T-cell (primary cell): ENCODE results near the gene PIP5K1B. TPM values are rescaled to one million over a fixed set of nuclear protein-coding genes. Genes with fewer than 3 reads are reported as not detected.

Source experiments
- ATAC-seq, 4 experiments: fragments of 200-7000 bp in 3 of 4; fragments of 150-1000 bp in 1 of 4; cut with Tn5 transposase; replicated peaks in 1 of 4; 1 replicate in 3 of 4; 2 replicates in 1 of 4; pipeline ENCODE4 v1.10.0; 2021; ENCODE audit warnings: moderate library complexity in 3 of 4, mild to moderate bottlenecking in 2 of 4, moderate number of reproducible peaks in 1 of 4
- CTCF ChIA-PET, 2 donors: fragments of 300-600 bp; sonication (Branson Sonifier 250); formaldehyde crosslinking; loops; one replicate each; lab custom pipeline; 2022; ENCODE audit warnings: antibody characterized with exemption in 2 of 2; lab: Charles Lee
- POLR2A ChIA-PET, 2 donors: fragments of 300-600 bp; sonication (Branson Sonifier 250); formaldehyde crosslinking; loops; one replicate each; lab custom pipeline; 2022; ENCODE audit warnings: antibody characterized with exemption in 2 of 2; lab: Charles Lee
- DNase-seq, 35 experiments: peaks; one replicate each; pipeline versions ENCODE4 v3.0.0 to v3.0.0-alpha.2; 2013 to 2023
- H3K27ac ChIP-seq: one replicate; pipeline ENCODE4 v1.5.1; 2013; ENCODE audit warnings: low read length
- H3K27me3 ChIP-seq, 2 experiments: replicated peaks in 1 of 2; 1 replicate in 1 of 2; 2 replicates in 1 of 2; pipeline versions ENCODE4 v1.6.1 to v1.7.0; 2013; ENCODE audit warnings: low read length in 1 of 2, mixed read lengths in 1 of 2; ENCODE audit not compliant: control insufficient read depth in 2 of 2, insufficient read depth in 2 of 2; ENCODE audit errors: extremely low read depth in 1 of 2
- H3K36me3 ChIP-seq, 2 donors: 1 replicate in 1 of 2; 2 replicates in 1 of 2; pipeline versions ENCODE4 v1.6.1 to v1.7.0; 2013; ENCODE audit warnings: low read length in 1 of 2; ENCODE audit not compliant: control insufficient read depth in 2 of 2, insufficient read depth in 1 of 2; ENCODE audit errors: extremely low read depth in 1 of 2
- H3K4me1 ChIP-seq, 2 experiments: 1 replicate in 1 of 2; 2 replicates in 1 of 2; pipeline versions ENCODE4 v1.6.1 to v1.7.0; 2013; ENCODE audit warnings: low read length in 2 of 2, mixed read lengths in 1 of 2; ENCODE audit not compliant: insufficient read depth in 2 of 2, control insufficient read depth in 1 of 2; ENCODE audit errors: extremely low read depth in 1 of 2
- H3K4me3 ChIP-seq, 2 donors: 1 replicate in 1 of 2; 2 replicates in 1 of 2; pipeline versions ENCODE4 v1.5.1 to v1.7.0; 2013; ENCODE audit warnings: mild to moderate bottlenecking in 2 of 2, low read length in 1 of 2, moderate library complexity in 1 of 2; ENCODE audit not compliant: control insufficient read depth in 1 of 2; ENCODE audit errors: extremely low read depth in 1 of 2
- H3K9me3 ChIP-seq: 2 replicates; pipeline ENCODE4 v1.7.0; 2013
- H3K27ac Mint-ChIP-seq, 2 donors: one replicate each; pipeline ENCODE4 v1.8.0; 2020 to 2021; ENCODE audit warnings: mild to moderate bottlenecking in 2 of 2, mixed read lengths in 2 of 2
- H3K27me3 Mint-ChIP-seq, 2 donors: one replicate each; pipeline ENCODE4 v1.8.0; 2021 to 2022; ENCODE audit warnings: mixed read lengths in 2 of 2
- H3K36me3 Mint-ChIP-seq: one replicate; pipeline ENCODE4 v1.8.0; 2021; ENCODE audit warnings: mixed read lengths
- H3K4me1 Mint-ChIP-seq, 3 donors: one replicate each; pipeline ENCODE4 v1.8.0; 2020 to 2022; ENCODE audit warnings: mixed read lengths in 3 of 3, mild to moderate bottlenecking in 1 of 3
- H3K4me3 Mint-ChIP-seq, 3 donors: one replicate each; pipeline ENCODE4 v1.8.0; 2020 to 2022; ENCODE audit warnings: mild to moderate bottlenecking in 3 of 3, mixed read lengths in 3 of 3, moderate library complexity in 3 of 3
- H3K9me3 Mint-ChIP-seq, 3 donors: one replicate each; pipeline ENCODE4 v1.8.0; 2020 to 2022; ENCODE audit warnings: mixed read lengths in 3 of 3
- WGBS: methylation state at CpG from one replicate; pipeline ENCODE4 v1.1.5; 2013; ENCODE audit warnings: missing lambda C conversion rate; ENCODE audit not compliant: insufficient coverage; 5-methylcytosine and 5-hydroxymethylcytosine counted together
- total RNA-seq, 35 experiments: library from RNA in 6 of 35; stranded (reverse) in 6 of 35; fragments of 120-200 nt in 1 of 35; gene quantifications; one replicate each; pipeline versions ENCODE4 v1.2.1 to v1.2.4 and lab custom pipeline; 2013 to 2026

Gene PIP5K1B
- total RNA-seq, 5 donors from 2014 or later (not counting 1 experiment from before 2014, with no cell fraction given): 0.29 to 1.8 (median 0.95) TPM

DNA sequence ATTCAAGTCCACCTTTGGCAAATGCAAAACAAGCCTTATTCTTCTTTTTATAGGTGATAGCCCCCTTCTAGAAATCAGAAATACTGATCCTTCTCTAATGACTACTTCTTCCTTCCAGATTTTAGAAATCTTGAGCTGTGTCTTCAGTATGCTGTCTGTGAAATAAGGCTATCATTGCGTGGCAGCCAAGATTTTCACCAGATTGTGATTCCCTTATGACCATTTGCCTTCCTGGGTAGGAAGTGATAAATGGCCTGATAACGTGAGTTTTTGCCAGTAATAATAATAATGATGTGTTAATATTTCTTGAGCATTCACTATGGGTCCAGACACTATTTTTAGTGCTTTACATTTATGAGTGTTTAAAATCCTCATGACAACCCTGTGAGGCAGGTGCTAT is 80.9 kb downstream of the PIP5K1B start:
- no peak overlapping the region for H3K27ac Mint-ChIP-seq
- peaks cover 0 to 5% (median 5%) of the 10 kb centered on the region in 3 donors for H3K4me1 Mint-ChIP-seq
- no peak for ATAC-seq
- Histone ChIP-seq H3K27ac (no peak overlapping the region), H3K9me3 (no peaks in the 10 kb centered on the region), H3K36me3 (no peaks in the 10 kb centered on the region), H3K4me3 (no peak overlapping the region), H3K4me1 (peaks cover 8 to 24% of the 10 kb centered on the region in 2 experiments), H3K27me3 (no peaks in the 10 kb centered on the region)
- DNase-seq: no peak
- no peak overlapping the region for H3K4me3 Mint-ChIP-seq
- H3K9me3 Mint-ChIP-seq: no peaks in the 10 kb centered on the region
- POLR2A ChIA-PET: interaction anchor here in 1 of 2 donors (0.6 kb wide), 1 partner anchor 26 kb away, joined by 4 read pairs; no protein-coding TSS in a partner anchor
- no peaks in the 10 kb centered on the region for H3K27me3 Mint-ChIP-seq
- no CpG with 5 or more reads among the region's 2 CpGs for WGBS
- peaks cover 3% of the 10 kb centered on the region for H3K36me3 Mint-ChIP-seq
- CTCF ChIA-PET: no interaction called here

GRCh38 chr9:68791169-68791568 is 86.1 kb downstream of the PIP5K1B start:
- no peak for ATAC-seq
- Mint-ChIP-seq H3K36me3 (peaks cover 3% of the 10 kb centered on the region), H3K27ac (no peak overlapping the region), H3K27me3 (no peaks in the 10 kb centered on the region), H3K9me3 (no peaks in the 10 kb centered on the region), H3K4me1 (no peaks in the 10 kb centered on the region), H3K4me3 (no peak overlapping the region)
- Histone ChIP-seq H3K36me3 (no peaks in the 10 kb centered on the region), H3K27ac (no peak overlapping the region), H3K27me3 (no peaks in the 10 kb centered on the region), H3K9me3 (no peaks in the 10 kb centered on the region), H3K4me1 (no peaks in the 10 kb centered on the region), H3K4me3 (no peak overlapping the region)
- ChIA-PET POLR2A (no interaction called here), CTCF (no interaction called here)
- 89% methylated on average over 3 of the region's 3 CpGs for WGBS
- DNase-seq: no peak

- no peaks in the 10 kb centered on the region for H3K36me3 Mint-ChIP-seq
- Histone ChIP-seq H3K4me3 (no peak overlapping the region), H3K36me3 (no peaks in the 10 kb centered on the region), H3K4me1 (no peaks in the 10 kb centered on the region), H3K27me3 (no peaks in the 10 kb centered on the region), H3K9me3 (no peaks in the 10 kb centered on the region), H3K27ac (no peak overlapping the region)
- POLR2A ChIA-PET: no interaction called here
- DNase-seq (no peak), ATAC-seq (no peak)
- WGBS: 81% methylated on average over 3 of the region's 6 CpGs
- peaks cover 5 to 7% of the 10 kb centered on the region in 2 donors for H3K27me3 Mint-ChIP-seq
- CTCF ChIA-PET: no interaction called here
- no peak overlapping the region for H3K27ac Mint-ChIP-seq
- H3K9me3 Mint-ChIP-seq: no peaks in the 10 kb centered on the region
- no peak overlapping the region for H3K4me3 Mint-ChIP-seq
- H3K4me1 Mint-ChIP-seq: peaks cover 0 to 6% (median 5%) of the 10 kb centered on the region in 3 donors
Observed at GRCh38 chr9:68793605-68794343, 88.7 kb downstream of the PIP5K1B start.

DNA sequence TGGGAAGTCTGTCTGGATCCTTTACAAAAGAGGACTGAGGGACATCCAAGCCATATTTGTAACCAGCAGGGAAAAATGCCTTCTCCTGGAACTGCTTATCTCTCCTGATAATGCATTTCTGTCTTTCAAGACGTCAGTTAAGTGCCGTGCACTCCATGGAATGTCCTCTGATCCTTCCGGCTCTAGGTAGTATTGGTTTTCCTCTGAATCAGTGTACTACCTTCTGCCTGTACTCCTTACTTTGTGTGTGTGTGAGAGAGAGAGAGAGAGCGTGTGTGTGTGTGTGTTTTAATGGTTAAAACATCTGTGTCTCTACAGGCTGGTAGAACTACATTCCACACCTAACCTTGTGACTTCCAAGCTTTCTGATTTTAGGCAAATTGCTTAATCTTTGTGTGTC is 89.9 kb downstream of the PIP5K1B start:
- no peak overlapping the region for H3K4me3 Mint-ChIP-seq
- H3K27me3 Mint-ChIP-seq: peaks cover 5 to 7% of the 10 kb centered on the region in 2 donors
- Histone ChIP-seq H3K36me3 (no peaks in the 10 kb centered on the region), H3K27ac (no peak overlapping the region), H3K4me3 (no peak overlapping the region), H3K9me3 (no peaks in the 10 kb centered on the region), H3K27me3 (no peaks in the 10 kb centered on the region), H3K4me1 (no peaks in the 10 kb centered on the region)
- DNase-seq (no peak), ATAC-seq (no peak)
- H3K36me3 Mint-ChIP-seq: no peaks in the 10 kb centered on the region
- no CpG with 5 or more reads among the region's 4 CpGs for WGBS
- CTCF ChIA-PET: no interaction called here
- POLR2A ChIA-PET: no interaction called here
- H3K4me1 Mint-ChIP-seq: peaks cover 0 to 6% (median 5%) of the 10 kb centered on the region in 3 donors
- no peak overlapping the region for H3K27ac Mint-ChIP-seq
- H3K9me3 Mint-ChIP-seq: no peaks in the 10 kb centered on the region

DNA sequence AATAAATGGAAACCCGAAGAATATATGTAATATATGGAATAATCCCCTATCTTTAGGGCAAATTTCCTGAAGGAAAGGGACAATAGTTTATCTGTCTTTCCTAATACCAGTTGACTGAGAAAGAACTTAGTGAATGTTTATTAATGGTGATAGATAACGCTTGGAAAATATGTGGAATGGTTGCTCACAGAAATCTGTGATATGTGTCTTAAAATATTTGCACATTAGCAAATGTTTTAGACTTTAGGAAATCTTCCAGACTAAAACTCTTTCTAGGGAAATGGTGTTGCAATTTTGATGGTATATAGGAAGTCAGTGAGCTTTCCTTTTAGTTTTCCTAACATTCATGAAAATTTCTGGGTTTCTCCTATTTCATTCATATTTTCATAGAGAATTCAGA is 90.4 kb downstream of the PIP5K1B start:
- CTCF ChIA-PET: no interaction called here
- no peaks in the 10 kb centered on the region for H3K36me3 ChIP-seq

DNA sequence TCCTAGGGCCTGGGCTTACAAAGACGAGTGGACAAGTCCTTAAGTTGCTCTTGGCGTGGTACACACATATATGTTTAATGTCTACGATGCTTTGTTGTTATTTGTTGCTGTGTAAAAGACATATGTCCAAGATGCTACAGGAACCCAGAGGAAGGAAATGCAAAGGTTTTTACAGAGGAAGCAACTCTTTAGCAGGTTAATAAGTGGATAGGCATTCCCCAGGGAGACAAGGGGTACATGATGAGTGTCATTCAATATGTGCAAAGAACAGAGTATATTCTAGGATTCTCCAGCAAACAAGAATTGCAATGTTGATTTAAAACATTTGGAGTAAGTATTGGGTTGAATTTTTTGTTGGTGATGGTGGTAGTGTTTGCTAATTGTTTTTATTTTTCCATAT is 92.1 kb downstream of the PIP5K1B start:
- H3K9me3 ChIP-seq: no peaks in the 10 kb centered on the region
- 100% methylated on average over 2 of the region's 3 CpGs for WGBS
- H3K4me3 ChIP-seq: no peak overlapping the region
- POLR2A ChIA-PET: no interaction called here
- Mint-ChIP-seq H3K4me3 (no peak overlapping the region), H3K9me3 (no peaks in the 10 kb centered on the region), H3K27me3 (peaks cover 5 to 7% of the 10 kb centered on the region in 2 donors), H3K4me1 (peaks cover 0 to 6% (median 5%) of the 10 kb centered on the region in 3 donors), H3K36me3 (no peaks in the 10 kb centered on the region), H3K27ac (no peak overlapping the region)
- no peaks in the 10 kb centered on the region for H3K36me3 ChIP-seq
- no peak overlapping the region for H3K27ac ChIP-seq
- H3K27me3 ChIP-seq: no peaks in the 10 kb centered on the region
- DNase-seq (no peak), ATAC-seq (no peak)
- CTCF ChIA-PET: no interaction called here
- no peaks in the 10 kb centered on the region for H3K4me1 ChIP-seq

More for the DNA sequence above, 90.4 kb downstream of the PIP5K1B start:
- Histone ChIP-seq H3K27me3 (no peaks in the 10 kb centered on the region), H3K27ac (no peak overlapping the region), H3K9me3 (no peaks in the 10 kb centered on the region), H3K4me3 (no peak overlapping the region), H3K4me1 (no peaks in the 10 kb centered on the region)
- H3K27ac Mint-ChIP-seq: no peak overlapping the region
- no peaks in the 10 kb centered on the region for H3K9me3 Mint-ChIP-seq
- H3K4me1 Mint-ChIP-seq: peaks cover 0 to 6% (median 5%) of the 10 kb centered on the region in 3 donors
- WGBS: no CpG with 5 or more reads among the region's 2 CpGs
- POLR2A ChIA-PET: interaction anchor here in 1 of 2 donors (0.5 kb wide), 1 partner anchor 735 kb away, joined by 4 read pairs; no protein-coding TSS in a partner anchor
- ATAC-seq (no peak), DNase-seq (no peak)
- no peak overlapping the region for H3K4me3 Mint-ChIP-seq
- no peaks in the 10 kb centered on the region for H3K36me3 Mint-ChIP-seq
- peaks cover 5 to 7% of the 10 kb centered on the region in 2 donors for H3K27me3 Mint-ChIP-seq
